HG03565 (cell line): ENCODE data around the gene MAN2A1.
A peak's percentile ranks its signal among the peaks of the same experiment; 100 is the strongest.

ENCODE experiments used
- ATAC-seq: cut with Tn5 transposase; IDR thresholded peaks from one replicate; pipeline ENCODE4 v1.9.1; 2021; ENCODE audit warnings: mild to moderate bottlenecking, moderate library complexity; ENCODE audit not compliant: unreplicated experiment

The MAN2A1 gene

DNA sequence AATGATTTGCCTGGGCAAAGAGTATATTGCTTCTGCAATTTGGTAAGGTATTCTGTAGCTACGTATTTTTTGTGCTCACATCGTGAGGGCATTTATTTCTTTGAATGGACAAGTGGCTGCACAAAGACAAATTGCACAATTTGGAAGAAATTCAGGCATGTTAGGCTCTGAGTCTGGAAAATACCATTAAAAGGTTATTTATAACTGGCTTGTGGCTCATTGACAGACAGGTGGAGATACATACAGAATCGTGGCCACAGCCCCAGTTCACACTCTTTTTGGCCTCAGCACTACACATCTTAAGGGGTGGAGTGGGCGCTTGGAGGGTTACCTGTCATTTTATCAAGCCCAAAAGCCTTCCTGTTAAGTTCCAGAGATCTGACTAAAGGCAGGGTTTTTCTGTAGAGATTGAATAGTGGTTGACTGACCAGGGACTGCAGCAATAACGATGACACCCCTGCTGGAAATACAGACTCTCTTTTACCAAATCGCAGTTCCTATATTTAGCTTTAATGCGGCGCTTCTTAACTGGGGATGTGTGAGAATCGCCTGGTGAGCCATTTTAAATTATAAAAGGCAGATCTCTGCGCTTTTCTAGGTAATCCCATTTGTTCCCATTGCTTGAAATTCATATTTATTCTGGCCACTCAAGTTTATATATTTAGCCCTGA, 14.7 kb downstream of the MAN2A1 start:
- no peak for ATAC-seq

DNA sequence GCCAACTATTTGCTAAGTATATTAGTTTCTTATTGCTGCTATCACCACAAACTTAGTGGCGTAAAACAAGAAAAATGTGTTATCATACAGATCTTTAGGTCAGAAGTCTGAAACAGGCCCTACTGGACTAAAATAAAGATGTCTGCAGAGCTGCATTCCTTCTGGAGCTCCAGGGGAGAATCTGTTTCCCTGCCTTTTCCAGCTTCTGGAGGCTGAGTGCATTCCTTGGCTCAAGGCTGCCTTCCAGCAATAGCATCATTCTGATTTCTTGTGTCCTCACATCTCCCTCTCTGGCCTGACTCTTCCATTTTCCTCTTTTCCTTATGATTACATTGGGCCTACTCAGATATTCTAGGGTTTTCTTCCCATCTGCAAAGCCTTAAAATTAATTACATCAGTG, 15.9 kb downstream of the MAN2A1 start:
- ATAC-seq = no peak

DNA sequence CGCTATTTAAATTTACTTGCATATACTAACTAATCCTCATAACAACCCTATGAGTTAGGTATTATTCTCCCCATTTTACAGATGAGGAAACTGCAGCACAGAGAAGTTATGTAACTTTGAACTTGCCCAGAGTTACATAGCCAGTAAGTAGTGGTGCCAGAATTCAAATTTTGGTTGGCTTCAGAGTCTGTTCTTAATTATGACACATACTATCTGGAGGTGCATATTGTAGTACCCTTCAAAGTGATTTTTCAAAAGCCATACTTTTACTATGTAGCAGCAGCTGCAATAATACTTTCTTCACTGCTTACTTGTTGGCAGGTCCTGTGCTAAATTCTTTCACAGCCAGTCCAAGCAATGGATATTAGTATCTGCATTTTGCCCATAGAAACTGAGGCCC, 16.4 kb downstream of the MAN2A1 start:
- no peak for ATAC-seq

DNA sequence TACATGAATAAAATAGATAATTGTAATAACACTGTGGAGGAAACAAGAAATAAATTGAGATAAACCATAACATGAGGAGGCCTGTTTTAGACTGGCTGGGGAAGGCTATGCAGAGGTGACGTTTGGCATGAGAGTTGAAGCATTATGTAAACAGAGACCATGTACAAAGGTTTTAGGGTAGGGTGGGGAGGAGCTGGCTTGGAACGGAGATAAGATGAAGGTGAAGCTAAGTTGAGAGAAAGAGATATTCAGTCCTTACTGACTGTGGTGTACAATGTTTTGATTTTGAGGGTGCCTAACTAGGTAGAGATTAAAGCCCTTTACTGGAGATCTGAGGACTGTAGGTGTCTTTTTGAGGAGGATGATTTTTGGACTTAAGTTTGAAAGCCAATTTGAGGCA, 17.8 kb downstream of the MAN2A1 start:
- no peak for ATAC-seq

DNA sequence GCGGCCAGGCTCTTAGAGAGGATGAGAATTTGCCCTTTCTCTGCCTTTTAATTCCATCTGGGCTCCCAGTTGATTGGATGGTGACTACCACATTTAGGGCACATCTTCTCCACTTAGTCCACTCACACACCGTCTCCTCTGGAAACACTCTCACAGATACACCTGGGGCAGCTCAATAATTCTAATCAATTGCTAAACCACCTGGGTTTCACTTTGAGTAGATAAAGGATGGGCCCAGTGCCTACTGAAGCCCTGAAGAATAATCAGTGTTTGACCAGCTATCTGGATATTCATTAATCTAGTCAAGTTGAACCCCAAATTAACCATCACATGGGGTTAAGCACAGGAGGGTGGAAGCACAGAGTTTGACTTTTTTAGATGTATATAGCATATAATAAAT, 19.1 kb downstream of the MAN2A1 start:
- no peak for ATAC-seq

DNA sequence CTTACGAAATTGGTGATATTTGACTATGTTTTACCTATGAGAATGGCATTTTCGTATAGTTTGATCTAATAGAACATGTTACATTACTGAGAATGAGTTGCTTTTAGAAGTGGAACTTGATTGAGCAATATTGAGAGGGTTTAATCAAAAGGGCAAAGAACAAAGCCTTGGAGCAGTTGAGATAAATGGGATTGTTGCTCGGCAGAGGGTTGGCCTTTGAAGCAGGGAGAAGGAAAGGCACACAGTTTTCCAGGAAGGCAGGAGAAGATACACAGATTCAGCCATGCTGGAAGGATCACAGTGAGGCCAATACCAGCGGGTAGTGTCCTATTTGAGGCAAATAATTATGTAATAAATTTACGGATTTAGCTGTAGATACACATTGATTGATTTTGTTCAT, 19.5 kb downstream of the MAN2A1 start:
- ATAC-seq = no peak

DNA sequence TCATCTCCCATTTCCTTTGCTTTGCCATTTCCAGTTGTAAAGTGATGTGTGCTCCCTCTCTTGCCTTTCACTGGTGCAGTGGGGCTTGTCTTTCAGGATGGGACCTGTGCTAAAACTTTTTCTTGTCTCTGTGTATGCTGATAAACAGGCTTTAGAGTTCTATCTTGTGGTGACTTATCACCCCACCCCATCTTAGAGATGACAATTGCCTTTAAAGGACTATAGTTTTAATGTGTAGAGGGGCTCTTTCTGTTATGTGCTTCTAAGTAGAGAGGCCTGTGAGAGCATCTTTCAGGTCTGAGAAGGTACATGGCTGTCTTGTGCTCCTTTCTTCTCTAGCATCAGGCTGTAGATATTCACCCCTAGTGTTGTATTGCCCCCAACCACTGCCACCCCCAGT, 21.9 kb downstream of the MAN2A1 start:
- no peak for ATAC-seq

DNA sequence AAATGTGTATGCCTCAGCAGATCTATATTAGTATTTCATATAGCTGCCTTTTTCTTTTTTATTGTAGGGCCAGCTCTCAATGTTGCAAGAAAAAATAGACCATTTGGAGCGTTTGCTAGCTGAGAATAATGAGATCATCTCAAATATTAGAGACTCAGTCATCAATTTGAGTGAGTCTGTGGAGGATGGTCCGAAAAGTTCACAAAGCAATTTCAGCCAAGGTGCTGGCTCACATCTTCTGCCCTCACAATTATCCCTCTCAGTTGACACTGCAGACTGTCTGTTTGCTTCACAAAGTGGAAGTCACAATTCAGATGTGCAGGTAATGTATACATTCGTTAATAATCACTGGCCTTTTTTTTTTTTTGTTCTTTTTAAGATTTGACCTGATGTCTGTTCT, 23.7 kb downstream of the MAN2A1 start:
- no peak for ATAC-seq

DNA sequence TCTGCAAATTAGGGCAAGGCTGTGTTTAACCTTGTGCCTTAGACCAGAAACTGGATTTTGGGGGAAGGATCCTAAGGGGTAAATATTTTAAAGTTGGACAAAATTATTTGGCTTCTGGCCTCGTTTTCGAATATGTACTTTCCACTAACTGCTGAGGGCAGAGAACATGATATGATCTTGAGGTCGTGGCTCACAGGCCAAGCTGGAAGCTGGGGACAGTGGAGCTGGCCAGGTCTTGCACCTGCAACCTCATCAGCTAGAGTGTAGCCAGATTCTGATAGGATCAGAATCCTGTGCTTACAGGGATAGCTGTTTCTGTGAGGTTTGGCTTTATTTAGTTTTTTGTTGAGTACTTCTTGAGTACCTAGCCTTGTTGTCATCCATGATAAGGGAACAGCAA, 24.9 kb downstream of the MAN2A1 start:
- ATAC-seq = no peak

DNA sequence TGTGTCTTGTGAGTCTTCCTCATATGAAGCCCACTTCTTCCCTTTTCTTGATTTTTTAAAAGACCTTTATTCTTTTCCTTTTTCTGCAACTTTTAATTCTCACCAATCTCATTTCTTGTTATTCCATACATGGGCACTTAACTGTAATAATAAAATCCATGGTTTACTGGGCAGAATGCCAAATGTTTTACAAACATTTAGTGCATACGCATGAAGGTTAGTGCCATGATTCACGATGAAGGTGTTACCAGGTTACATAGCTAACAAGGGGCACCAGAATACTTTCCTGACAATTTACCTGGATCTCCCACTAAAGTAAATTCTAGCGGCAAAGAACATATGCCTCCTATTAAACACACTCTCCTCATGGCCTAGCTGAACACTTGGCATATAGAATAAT, 28.5 kb downstream of the MAN2A1 start:
- no peak for ATAC-seq

DNA sequence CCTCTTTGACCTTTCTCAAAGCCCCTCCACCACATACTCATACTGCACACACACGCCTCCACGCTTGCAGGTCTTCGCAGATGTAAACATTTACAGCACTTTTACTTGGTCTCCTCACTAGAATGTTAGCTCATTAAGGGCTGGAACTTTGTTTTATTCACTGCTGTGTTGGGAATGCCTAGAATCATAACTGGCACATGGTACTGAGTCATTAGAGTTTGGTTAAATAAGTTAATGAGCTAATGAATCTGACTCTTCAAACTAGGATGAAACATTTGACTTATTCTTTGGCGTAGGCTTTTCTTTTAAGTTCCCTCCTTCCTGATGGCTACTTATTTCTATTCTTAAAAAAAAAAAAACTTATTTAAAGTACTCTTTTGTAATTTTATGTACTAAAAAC, 28.9 kb downstream of the MAN2A1 start:
- no peak for ATAC-seq

DNA sequence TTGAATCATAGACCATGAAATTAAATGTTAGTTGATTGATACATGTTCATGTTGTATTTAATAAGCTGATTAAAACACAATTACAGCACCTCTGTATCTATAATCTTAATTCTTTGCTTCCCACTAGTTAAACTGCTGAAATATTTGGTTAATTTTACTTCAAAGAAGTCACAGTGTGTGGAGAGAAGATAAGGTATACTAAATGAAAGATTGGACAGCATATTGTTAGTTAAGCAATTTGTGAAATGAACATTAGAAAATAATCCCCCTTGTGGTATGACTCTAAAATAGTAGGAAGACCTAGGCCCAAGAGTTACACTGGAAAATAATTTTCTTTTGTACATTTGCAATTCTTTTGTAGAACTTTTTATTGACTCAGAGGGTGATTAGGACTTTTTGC, 30.3 kb downstream of the MAN2A1 start:
- no peak for ATAC-seq

DNA sequence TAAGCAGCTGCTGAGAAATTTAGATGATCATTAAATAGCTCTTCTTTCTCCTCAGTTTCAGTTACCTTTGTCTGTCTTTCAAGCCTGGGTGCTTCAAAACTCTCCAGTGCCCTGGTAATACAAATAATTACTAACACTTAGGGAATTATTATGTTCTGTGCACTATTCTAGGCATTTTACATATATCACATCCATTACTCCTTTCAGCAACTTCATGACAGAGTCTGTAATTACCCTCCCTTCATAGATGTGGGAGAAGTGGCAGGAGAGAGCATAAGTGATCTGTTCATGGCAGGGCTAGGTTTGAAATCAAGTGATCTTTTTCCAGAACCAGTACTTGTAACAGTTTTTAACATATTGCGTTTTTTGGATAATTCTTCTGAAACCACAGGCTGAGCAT, 32.0 kb downstream of the MAN2A1 start:
- no peak for ATAC-seq

DNA sequence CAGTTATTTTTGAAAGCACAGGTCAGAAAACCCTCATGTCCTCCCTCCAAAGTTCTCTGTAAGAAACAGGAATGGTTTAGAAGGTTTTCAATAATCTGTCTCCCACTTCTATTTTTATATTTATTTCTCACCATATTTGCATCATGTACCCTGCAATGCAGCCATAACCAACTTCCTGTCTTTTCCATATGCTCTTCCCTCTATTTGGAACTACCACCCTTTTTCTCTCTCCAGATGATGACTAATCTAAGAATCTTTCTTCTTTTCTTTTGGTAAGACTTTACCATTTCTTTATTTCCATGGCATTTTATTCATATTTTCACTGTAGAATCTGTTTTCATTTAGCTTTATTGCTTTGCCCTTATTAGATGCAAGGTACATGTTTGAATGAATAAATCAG, 33.9 kb downstream of the MAN2A1 start:
- ATAC-seq = no peak

DNA sequence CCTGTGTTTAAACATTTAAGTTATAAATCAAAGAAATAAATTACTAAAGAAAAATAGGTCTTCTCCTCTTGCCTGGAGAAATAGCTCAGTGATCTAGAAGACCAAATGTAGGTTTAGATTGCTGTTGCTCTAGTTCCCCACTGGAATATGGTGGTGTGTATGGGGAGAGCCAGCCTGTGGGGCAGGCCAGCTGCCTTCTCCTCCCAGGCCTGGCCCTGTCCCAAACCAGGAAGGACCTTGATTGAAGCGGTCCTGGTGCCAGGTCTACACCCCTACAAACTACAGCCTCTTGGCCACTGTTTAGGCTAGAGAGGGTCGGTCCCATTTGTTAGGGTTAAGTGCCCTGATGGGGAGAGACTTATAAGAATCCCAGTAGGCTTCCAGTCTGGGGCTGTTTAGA, 35.4 kb downstream of the MAN2A1 start:
- no peak for ATAC-seq

DNA sequence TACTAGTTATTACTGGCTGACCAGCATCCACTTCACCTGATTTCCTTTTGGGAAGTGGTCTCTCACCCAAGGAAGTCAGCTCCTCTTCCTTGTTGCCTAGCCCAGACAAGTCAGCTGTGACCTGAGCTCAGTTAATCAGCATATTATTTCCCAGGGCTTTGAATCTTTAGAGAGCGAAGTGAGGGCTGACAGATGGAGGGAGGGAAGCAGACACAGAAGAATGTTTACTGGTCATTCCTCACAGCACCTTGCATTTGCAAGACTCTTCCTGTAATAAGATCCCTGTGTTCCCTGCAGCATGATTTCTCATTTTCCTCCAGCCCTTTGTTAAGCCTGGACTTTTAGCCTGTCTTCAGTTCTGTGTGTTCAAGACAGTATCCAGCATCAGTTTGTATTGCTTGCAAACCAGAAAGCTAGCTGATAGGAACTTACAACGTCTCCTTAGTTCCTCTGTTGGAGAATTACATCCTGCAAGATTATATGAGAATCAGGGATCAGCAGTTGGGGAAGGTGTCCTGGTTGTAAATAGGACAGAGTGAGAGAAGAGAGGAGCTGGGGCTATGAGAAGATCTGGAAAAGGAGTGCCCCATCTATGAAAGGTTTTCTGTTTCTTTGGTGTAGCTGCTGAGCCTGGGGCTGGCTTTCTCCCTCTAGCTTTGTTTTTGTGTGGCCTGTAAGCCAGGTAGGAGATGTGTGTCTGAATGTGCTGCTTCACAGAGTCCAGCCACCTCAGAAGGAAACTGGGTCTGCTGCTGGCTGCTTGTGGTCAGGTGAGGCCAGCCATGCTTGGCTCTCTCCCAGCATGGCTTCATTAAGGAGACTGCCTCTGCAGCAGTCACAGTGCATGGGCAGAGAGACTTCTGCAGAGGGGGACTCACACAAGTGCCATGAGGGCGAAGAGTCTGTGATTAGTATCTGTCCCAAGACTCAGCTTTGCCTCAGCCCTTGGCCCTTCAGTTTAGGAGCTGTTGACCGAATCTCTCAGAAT, 50.3 kb downstream of the MAN2A1 start:
- ATAC-seq = peak; percentile 97

DNA sequence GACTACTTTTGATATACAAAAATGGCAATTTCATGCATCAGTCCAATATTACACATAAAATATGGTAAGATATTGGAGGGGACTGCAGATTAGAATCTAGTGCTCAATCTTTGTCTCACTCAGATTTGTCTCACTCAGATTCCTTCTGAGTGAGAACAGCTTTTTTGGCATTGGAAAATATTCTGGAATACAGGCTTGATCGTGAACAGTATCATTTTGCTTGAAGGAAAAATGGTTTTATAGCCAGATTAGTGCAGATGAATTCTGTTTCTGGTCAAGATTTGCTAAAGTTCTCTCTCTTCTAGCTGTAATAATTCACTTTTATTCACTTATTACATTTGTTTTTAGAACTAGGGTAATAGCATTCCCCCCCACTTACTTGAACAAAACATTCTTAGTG, 51.2 kb downstream of the MAN2A1 start:
- no peak for ATAC-seq

DNA sequence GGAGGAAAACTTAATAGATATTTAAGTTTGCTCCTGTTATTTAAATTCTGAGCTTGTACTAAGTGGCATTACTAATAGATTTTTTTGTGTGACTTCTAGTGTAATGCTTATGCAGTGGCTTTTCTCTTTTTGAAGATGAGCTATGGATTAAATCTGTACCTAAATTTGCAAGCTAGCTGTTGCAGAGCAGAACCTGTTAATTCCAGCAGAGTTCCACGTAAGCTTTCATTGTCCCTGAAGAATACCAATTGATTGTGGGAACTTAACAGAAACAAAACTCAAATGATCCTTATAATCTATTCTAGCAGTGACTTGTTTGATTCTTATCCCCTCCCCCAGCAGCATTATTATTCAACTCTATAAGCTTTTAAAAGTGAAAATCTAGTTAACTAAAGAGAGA, 51.7 kb downstream of the MAN2A1 start:
- no peak for ATAC-seq

DNA sequence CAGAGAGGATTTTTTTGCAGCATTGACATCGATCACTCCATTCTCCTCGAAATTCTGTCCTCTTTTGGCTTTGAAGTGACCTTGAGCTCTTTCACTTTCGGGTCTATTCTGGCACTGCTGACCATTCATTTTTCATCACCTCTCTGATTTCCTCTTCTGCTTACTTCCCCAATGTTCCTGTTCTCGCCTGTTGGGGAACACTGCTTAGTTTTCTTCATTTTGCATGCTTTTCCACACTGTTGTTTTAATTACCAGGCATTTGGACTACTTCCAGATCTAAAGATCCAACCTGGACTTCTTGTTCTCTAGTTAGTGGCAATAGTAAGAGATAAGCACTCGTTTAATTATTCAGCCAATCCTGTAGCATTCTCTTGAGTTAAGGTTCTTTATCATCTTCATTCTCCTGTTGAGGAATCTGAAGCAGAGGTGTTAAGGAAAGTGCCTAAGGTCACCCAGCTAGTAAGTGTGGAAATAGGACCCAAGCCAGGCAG, 53.4 kb downstream of the MAN2A1 start:
- no peak for ATAC-seq

DNA sequence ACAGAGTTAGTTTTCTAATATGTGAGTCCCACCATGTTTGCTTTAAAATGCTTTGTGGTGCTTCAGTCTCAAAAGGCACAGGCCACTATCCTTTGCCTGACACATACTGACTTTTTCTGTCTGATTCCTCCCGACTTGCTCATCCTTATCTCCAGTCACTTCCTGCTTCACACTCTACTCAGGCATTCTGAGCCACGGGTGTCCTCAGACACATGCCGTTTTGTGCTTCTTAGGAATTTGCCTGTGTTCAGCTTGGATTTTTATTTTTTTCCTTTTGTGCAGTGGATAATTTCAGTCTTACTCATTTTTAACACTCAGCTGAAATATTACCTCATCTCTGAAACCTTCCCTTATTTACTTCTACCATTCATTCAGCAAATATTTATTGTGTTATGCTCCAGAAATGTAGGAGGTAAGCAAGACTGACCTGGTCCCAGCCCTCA, 54.1 kb downstream of the MAN2A1 start:
- no peak for ATAC-seq

DNA sequence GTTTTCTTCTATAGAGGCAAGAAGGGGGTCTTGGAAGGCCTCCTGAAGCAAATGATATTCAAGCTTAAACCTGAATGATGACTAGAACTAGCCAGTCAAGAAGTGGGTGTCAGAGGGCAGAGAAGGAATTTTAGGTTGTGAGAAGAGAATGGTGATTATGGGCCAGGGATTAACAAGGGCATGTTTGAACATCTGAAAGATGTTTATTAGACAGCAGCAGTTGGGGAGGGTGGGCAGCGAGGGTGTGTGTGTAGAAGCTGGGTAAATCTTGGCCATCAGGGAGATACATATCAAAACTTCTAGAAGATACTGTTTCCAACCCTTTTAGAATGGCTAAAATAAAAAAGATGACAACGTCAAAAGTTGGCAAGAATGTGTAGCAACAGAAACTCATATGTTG, 54.5 kb downstream of the MAN2A1 start:
- ATAC-seq = no peak

DNA sequence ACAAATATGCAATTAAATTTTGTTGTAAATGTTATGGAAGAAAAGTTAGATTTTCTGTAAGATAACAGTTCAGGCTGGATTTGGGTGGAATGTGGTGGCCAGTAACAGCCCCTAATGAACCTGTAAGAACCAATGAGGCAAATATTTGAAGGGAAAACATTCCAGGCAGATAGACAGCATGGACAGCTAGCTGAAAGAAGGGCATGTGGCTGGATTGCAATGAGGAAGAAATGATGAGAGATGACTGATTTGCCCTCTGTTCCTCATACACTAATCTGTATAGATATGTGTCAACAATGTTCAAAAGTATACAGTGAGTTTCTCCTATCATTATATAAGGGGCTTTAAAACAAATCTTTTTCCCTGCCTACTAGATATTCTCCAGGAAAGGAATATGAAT, 58.8 kb downstream of the MAN2A1 start:
- ATAC-seq = no peak
